Thoracic aorta (tissue), 2 donors: ENCODE data around the gene CCL21. TPM values are rescaled to one million over a fixed set of nuclear protein-coding genes. Genes with fewer than 3 reads are reported as not detected.
"Not testable (repeated sequence)": the region's sequence is repeated elsewhere in the genome, so short reads cannot be mapped to it uniquely, and the experiment has no call there.

Experiments
- ATAC-seq: fragments of 150-250 bp; one replicate; pipeline ENCODE4 v1.8.0; 2017; ENCODE audit warnings: low read depth; ENCODE audit not compliant: insufficient number of reproducible peaks, low FRiP score
- DNase-seq: peaks from one replicate; pipeline ENCODE4 v3.0.0-alpha.2; 2020; ENCODE audit warnings: low spot score
- H3K27ac ChIP-seq, 2 donors: fragments of 200-600 bp; sonication (generic); 1 replicate in 1 of 2; 2 replicates in 1 of 2; pipeline ENCODE4 v1.5.1; 2016; ENCODE audit warnings: mild to moderate bottlenecking in 2 of 2, moderate library complexity in 2 of 2
- H3K27me3 ChIP-seq: fragments of 200-600 bp; sonication (generic); replicated peaks from 2 replicates; pipeline ENCODE4 v1.6.0; 2016; ENCODE audit warnings: mild to moderate bottlenecking; ENCODE audit not compliant: insufficient read depth
- H3K36me3 ChIP-seq: fragments of 200-600 bp; sonication (generic); one replicate; pipeline ENCODE4 v1.5.1; 2016
- H3K4me1 ChIP-seq, 2 donors: fragments of 200-600 bp; sonication (generic); 1 replicate in 1 of 2; 2 replicates in 1 of 2; pipeline versions ENCODE4 v1.5.1 to v1.6.0; 2016; ENCODE audit warnings: low read depth in 2 of 2, mild to moderate bottlenecking in 1 of 2; ENCODE audit not compliant: control insufficient read depth in 1 of 2
- H3K4me3 ChIP-seq: fragments of 200-600 bp; sonication (generic); 2 replicates; pipeline ENCODE4 v1.5.1; 2016; ENCODE audit warnings: mild to moderate bottlenecking
- H3K9me3 ChIP-seq: fragments of 200-600 bp; sonication (generic); 2 replicates; pipeline ENCODE4 v1.5.1; 2016
- total RNA-seq, 2 donors: library from RNA; depleted of rRNA; stranded (reverse); fragments of >200 nt; gene quantifications; one replicate each; pipeline versions ENCODE4 v1.1.0 to v1.2.3, GENCODE V29; 2016
- TF ChIP-seq, protein P1 (sequence below): fragments of 200-600 bp; sonication (generic); IDR thresholded peaks from one replicate; pipeline ENCODE4 v1.5.1; 2019; ENCODE audit warnings: antibody characterized with exemption

CCL21 gene
- total RNA-seq, 2 donors from 2014 or later = 9.3 TPM; not detected in 1

DNA sequence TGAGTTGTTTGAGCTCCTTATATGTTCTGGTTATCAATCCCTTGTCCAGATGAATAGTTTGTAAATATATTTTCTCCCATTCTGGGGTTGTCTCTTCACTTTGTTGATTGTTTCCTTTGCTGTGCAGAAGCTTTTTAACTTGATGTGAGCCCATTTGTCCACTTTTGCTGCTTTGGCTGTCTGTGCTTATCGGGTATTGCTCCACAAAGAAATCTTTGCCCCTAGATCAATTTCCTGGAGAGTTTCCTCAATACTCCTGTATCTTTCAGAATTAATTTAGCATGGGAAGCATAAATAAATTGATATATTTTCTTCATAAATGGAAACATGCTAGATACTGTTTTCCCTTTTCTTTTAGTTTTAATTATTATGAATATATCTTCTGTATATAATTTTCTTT lies 22.5 kb upstream of the CCL21 start:
- no peaks in the 10 kb centered on the region for H3K36me3 ChIP-seq
- H3K27ac ChIP-seq = no peak overlapping the region
- ATAC-seq (no peak), DNase-seq (no peak)
- TF ChIP-seq, protein P1, sequence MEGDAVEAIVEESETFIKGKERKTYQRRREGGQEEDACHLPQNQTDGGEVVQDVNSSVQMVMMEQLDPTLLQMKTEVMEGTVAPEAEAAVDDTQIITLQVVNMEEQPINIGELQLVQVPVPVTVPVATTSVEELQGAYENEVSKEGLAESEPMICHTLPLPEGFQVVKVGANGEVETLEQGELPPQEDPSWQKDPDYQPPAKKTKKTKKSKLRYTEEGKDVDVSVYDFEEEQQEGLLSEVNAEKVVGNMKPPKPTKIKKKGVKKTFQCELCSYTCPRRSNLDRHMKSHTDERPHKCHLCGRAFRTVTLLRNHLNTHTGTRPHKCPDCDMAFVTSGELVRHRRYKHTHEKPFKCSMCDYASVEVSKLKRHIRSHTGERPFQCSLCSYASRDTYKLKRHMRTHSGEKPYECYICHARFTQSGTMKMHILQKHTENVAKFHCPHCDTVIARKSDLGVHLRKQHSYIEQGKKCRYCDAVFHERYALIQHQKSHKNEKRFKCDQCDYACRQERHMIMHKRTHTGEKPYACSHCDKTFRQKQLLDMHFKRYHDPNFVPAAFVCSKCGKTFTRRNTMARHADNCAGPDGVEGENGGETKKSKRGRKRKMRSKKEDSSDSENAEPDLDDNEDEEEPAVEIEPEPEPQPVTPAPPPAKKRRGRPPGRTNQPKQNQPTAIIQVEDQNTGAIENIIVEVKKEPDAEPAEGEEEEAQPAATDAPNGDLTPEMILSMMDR = no peak
- H3K4me1 ChIP-seq = no peaks in the 10 kb centered on the region
- H3K9me3 ChIP-seq = no peaks in the 10 kb centered on the region
- H3K27me3 ChIP-seq = no peaks in the 10 kb centered on the region
- H3K4me3 ChIP-seq = no peak overlapping the region

GRCh38 chr9:34723141-34723540 lies 13.2 kb upstream of the CCL21 start:
- Histone ChIP-seq H3K36me3 (no peaks in the 10 kb centered on the region), H3K9me3 (no peaks in the 10 kb centered on the region), H3K27ac (no peak overlapping the region), H3K4me1 (no peaks in the 10 kb centered on the region), H3K4me3 (no peak overlapping the region), H3K27me3 (no peaks in the 10 kb centered on the region)
- DNase-seq (no peak), ATAC-seq (no peak)
- TF ChIP-seq, protein P1 = no peak

- not testable (repeated sequence) for H3K27ac ChIP-seq, H3K27me3 ChIP-seq, H3K9me3 ChIP-seq, H3K4me3 ChIP-seq, H3K4me1 ChIP-seq, ATAC-seq, H3K36me3 ChIP-seq, DNase-seq
Measured at GRCh38 chr9:34719769-34720025, 9.8 kb upstream of the CCL21 start.

- Histone ChIP-seq H3K36me3 (no peaks in the 10 kb centered on the region), H3K4me1 (no peaks in the 10 kb centered on the region), H3K27me3 (no peaks in the 10 kb centered on the region), H3K9me3 (no peaks in the 10 kb centered on the region), H3K4me3 (no peak overlapping the region), H3K27ac (no peak overlapping the region)
- ATAC-seq (no peak), DNase-seq (no peak)
- TF ChIP-seq, protein P1 = no peak
Measured at GRCh38 chr9:34719021-34719768, 9.3 kb upstream of the CCL21 start.

- Histone ChIP-seq H3K27me3 (no peaks in the 10 kb centered on the region), H3K27ac (no peak overlapping the region), H3K4me1 (no peaks in the 10 kb centered on the region), H3K36me3 (no peaks in the 10 kb centered on the region), H3K9me3 (no peaks in the 10 kb centered on the region), H3K4me3 (no peak overlapping the region)
- TF ChIP-seq, protein P1 = no peak
- DNase-seq = no peak
- ATAC-seq = no peak
Measured at GRCh38 chr9:34717996-34718614, 8.2 kb upstream of the CCL21 start.

- no peaks in the 10 kb centered on the region for H3K27me3 ChIP-seq
- H3K27ac ChIP-seq = no peak overlapping the region
- TF ChIP-seq, protein P1 = no peak
- no peaks in the 10 kb centered on the region for H3K36me3 ChIP-seq
- no peaks in the 10 kb centered on the region for H3K4me1 ChIP-seq
- peaks cover 2% of the 10 kb centered on the region for H3K9me3 ChIP-seq
- DNase-seq (no peak), ATAC-seq (no peak)
- no peak overlapping the region for H3K4me3 ChIP-seq
Measured at GRCh38 chr9:34716711-34717110, 6.8 kb upstream of the CCL21 start.
